GM21447 (cell line): ENCODE data around the gene PIK3C2G.
"Not testable (repeated sequence)": the region's sequence is repeated elsewhere in the genome, so short reads cannot be mapped to it uniquely, and the experiment has no call there.

Experiments used
- ATAC-seq: cut with Tn5 transposase; IDR thresholded peaks from one replicate; pipeline ENCODE4 v1.9.1; 2021; ENCODE audit not compliant: unreplicated experiment

PIK3C2G gene, protein sequence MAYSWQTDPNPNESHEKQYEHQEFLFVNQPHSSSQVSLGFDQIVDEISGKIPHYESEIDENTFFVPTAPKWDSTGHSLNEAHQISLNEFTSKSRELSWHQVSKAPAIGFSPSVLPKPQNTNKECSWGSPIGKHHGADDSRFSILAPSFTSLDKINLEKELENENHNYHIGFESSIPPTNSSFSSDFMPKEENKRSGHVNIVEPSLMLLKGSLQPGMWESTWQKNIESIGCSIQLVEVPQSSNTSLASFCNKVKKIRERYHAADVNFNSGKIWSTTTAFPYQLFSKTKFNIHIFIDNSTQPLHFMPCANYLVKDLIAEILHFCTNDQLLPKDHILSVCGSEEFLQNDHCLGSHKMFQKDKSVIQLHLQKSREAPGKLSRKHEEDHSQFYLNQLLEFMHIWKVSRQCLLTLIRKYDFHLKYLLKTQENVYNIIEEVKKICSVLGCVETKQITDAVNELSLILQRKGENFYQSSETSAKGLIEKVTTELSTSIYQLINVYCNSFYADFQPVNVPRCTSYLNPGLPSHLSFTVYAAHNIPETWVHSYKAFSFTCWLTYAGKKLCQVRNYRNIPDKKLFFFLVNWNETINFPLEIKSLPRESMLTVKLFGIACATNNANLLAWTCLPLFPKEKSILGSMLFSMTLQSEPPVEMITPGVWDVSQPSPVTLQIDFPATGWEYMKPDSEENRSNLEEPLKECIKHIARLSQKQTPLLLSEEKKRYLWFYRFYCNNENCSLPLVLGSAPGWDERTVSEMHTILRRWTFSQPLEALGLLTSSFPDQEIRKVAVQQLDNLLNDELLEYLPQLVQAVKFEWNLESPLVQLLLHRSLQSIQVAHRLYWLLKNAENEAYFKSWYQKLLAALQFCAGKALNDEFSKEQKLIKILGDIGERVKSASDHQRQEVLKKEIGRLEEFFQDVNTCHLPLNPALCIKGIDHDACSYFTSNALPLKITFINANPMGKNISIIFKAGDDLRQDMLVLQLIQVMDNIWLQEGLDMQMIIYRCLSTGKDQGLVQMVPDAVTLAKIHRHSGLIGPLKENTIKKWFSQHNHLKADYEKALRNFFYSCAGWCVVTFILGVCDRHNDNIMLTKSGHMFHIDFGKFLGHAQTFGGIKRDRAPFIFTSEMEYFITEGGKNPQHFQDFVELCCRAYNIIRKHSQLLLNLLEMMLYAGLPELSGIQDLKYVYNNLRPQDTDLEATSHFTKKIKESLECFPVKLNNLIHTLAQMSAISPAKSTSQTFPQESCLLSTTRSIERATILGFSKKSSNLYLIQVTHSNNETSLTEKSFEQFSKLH (N-terminal part only)

DNA sequence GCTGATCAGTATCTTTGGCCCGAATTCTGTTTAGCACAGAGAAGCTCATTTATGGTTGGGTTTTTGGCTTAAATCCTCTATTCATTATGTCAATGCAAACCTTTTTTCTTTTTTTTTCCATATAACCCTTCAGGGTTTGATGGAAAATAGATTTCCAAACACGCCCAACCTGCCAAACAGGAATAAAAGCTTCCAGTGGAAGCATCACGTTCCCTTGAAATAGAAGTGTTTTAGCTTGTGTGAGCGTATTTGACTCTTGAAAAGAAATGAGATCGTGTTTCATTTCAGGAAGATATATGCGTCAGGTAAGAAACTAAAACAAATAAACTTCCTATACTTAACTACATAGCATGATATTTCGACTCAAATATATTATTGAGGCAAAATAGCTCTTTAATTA lies at the start of gene PIK3C2G:
Gene PIK3C2G, plus strand, starts transcription at position 246 of the 400 bp plus-strand sequence. CDS start 20,564 bp downstream, outside the sequence.
- no peak for ATAC-seq

DNA sequence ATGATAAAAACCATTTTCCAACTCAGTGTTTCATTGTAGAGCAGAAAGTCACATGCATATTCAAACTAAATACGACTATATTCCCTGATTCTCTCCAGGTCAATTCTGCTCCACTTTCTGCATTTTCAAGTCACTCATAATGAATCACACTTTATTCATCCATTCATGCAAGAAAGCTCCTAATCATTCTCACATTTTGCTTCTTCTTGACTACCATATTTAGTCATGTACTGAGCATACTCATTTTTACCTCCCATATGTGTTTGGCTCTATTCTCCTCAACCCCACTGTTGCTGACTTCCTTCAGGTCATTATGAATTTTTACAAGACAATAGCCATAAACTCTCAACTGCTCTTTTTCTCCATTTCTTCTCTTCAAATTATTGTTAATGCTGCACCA lies 43.4 kb upstream of the PIK3C2G start:
- no peak for ATAC-seq

DNA sequence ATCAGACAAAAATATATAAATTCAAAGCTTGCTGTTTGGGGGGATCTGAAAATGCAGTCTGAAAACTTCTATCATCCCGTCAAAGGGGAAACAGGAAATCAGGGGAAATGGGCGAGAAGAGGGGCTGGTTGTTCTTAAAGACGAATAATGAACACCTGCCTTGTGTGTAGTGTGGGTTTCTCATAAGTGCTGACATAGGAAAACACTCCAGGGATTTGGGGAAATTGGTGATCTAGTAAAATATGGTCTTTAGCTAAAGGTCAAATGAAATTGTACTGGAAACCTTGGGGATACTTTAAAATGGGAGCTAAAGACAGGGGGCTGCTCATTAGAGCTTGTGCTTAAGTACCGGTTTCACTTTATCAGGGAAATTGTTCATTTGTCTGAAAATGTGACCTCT lies 39.6 kb upstream of the PIK3C2G start:
- no peak for ATAC-seq

DNA sequence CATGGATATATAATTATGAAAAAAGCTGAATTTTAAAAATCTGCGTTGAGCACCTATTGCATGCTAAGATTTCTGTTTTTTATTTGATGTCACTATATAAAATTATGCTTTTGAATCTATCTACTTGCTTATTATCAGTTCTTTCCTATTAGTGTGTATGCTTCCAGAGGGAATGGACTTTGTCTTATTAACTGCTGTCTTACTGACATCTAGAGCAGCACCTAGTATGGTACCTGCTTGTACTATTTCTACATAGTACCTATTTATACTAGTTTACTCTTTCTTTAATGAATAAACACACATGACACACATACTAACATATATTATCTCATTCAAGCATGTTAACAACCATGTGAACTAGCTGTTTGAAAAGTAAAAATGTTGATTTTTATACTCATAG lies 38.6 kb upstream of the PIK3C2G start:
- no peak for ATAC-seq

DNA sequence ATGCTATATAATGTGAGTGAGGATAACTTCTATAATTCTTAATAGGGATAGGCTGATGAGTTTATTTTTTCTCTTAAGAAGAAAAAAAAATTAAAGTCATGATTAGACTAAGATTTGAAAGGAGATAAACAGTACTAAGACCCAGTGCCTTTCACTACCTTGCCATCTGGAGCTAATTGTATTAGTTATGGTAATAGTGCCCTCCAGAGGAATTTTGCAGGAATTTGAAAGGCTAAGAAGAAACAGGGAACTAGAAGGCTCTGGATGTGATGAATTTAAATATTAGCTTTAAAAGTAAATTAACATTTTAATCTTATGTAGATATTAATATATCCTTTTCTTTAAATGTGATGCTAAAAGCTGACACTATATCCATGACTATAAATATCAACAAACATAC lies 36.6 kb upstream of the PIK3C2G start:
- no peak for ATAC-seq

DNA sequence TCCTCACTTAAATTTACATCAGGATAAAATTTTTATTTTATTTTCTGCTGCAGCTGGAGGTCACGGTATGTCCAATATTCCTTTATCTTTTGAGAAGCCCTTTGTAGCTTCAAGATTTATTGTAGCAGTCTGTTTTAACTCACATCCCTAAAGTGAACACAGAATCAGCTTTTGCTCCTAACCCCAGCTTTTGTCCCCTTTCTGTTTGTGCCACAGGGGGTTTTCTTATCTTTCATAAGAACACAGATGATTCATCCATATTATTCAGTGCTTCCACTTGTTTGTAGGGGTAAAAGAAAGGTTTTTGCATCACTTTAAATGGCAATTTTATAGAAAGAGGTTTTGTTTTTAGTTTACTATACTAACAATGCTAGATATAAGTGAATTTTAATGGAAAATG lies 21.8 kb upstream of the PIK3C2G start:
- ATAC-seq = no peak

DNA sequence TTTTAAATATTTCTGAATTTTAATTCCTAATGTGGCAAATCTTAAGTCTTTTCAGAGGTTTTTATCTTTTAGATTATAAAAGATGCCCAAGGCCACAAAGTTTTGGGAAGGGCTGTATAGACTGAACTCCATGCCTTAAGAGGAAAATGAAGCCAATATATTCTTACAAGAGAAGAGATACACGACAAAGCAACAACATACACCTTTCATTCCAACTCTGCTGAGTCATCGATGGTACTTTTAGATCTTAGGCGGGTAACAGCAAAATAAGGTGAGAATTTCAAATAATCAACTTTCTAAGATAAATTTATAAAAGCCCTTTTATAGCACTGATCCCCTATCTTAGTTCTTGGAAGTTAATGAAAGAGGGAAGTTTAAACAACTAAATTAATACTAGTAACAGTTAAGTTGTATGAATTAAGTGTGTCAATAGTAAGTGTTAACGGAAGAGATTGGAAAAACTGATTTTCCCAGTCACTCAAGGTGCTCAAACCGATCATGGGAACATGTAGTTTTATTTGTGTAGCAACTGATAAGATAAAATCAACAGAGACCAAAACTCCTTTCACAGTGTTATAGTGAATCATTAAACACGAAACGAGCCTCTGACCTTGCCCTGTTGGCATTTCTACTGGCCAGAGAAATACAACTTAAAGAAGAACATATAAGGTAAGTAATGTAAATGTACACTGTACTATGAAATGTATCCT lies 18.8 kb upstream of the PIK3C2G start:
- no peak for ATAC-seq

DNA sequence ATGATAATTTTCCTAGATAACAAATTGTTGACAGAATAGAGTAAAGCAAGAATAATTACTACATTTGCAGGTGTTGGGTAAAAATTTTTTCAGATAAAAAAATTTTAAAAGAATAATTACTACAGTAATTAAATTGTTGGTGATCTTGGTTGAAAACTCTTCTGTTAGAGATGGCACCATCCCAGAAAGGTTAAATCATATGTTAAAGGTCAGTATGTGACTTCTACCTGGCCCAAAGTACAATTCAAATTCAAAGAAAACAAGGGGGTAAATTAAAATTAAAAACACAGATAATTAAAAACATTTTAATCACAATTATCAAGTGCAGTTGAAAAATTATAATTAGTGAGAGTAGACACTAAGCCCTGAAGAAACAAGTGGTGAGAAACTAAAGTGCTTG lies 18.1 kb upstream of the PIK3C2G start:
- ATAC-seq = no peak

DNA sequence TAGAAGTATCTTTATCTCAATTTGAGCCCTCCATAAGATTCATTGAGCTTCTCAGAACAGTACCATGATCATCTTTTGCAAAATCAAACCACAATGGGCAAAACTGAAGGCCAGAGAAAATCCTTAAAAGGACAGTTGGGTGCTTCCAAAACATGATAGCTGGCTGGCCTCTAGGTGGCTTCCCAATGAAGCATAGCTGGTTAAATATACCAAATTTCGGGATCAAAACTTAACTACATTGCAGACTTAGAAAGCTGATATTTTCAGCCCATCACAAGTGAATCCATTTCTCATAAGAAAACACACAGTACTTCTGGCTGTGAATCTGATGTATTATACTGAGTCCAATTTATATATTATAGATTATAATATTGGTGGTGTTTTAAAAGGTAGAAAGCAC lies 15.3 kb upstream of the PIK3C2G start:
- no peak for ATAC-seq

DNA sequence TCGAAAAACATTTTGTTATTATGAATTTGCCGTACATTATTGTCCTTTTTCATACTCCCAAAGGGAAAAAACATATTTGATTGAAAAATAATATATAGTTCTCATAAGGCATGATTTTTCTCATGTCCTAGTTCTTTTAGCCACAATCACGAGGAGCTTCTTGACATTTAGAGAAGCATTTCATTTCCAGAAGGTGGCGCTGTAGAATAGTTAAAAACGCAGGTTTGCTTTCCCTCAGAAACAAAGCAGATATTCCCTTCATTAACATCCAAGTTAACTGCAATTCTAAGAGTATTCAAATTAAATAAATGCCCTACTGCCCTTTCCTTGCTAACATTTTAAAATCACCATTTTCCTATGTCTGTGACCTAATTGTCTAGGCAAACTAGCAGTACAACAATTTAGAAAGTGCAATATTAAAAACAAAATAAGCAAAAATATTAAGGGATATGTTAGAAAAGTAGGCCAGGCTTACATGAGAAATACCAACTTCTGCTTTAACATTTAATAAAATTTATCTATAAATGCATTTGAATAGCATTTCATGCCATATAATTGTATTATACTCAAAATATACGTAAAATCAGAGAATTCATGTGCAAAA lies 10.9 kb upstream of the PIK3C2G start:
- no peak for ATAC-seq

DNA sequence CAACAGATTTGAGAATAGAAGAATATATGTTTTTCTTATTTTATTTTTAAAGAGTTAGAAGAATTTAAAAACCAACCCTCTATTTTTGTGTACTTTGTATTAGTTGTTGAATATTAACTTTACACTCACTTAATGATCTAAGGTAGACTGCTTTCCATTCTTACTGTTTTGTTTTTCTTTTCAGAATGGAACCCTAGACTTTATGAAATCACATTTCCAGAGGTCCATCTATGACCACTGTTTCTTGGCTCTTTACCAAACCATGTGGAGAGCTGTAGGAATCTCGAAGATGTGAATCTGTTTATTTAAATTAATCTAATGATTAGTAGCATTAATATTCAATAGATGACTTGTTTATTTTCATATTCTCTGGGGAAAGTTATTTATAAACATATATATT lies 7.2 kb upstream of the PIK3C2G start:
- ATAC-seq = no peak

DNA sequence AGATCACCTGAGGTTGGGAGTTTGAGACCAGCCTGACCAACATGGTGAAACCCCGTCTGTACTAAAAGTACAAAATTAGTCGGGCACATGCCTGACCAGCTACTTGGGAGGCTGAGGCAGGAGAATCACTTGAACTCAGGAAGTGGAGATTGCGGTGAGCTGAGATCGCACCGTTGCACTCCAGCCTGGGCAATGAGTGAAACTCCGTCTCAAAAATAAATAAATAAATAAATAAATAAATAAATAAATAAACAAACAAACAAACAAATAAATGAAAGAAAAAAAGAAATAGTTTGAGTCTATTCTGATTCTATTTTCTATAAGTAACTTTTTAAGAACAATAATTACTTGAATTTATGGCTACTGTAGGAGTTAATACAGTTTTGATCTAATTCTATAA lies 6.3 kb upstream of the PIK3C2G start:
- not testable (repeated sequence) for ATAC-seq

DNA sequence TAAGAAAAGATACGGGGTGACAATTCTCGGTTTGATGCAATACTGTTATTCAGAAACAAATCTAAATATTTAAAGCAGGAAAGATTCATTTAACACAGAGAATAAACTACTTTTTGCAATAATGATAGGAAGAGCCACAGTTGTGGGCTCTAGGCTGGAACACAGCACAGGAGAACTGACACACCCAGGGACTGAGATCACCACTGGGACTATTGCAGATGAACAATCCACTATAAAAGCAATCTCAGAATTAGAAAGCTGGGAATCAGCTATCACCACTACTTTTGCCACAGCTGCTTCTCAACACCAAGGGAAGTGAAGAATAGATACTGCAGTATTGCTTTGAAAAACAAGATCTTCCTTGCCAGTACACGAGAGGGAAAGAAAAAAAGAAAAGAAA lies 4.1 kb upstream of the PIK3C2G start:
- no peak for ATAC-seq

DNA sequence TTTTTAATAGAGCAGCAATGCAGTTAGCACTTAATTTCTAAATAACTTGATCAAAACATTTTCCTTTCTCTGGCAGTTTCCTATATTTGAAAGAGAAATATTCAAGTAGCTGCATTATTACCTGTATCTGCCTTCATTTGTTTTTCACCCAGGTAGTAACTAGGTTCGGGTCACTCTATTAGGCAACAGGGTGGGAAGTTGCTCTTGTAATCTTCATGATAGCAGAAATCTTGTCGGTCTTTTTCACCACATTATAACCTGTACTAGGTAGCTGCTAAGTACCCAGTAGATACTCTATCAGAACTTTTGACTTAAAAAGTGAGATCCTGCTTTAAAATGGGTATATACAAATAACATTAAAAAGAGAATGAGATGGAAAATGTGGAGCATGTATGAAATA lies 2.4 kb upstream of the PIK3C2G start:
- ATAC-seq = no peak

DNA sequence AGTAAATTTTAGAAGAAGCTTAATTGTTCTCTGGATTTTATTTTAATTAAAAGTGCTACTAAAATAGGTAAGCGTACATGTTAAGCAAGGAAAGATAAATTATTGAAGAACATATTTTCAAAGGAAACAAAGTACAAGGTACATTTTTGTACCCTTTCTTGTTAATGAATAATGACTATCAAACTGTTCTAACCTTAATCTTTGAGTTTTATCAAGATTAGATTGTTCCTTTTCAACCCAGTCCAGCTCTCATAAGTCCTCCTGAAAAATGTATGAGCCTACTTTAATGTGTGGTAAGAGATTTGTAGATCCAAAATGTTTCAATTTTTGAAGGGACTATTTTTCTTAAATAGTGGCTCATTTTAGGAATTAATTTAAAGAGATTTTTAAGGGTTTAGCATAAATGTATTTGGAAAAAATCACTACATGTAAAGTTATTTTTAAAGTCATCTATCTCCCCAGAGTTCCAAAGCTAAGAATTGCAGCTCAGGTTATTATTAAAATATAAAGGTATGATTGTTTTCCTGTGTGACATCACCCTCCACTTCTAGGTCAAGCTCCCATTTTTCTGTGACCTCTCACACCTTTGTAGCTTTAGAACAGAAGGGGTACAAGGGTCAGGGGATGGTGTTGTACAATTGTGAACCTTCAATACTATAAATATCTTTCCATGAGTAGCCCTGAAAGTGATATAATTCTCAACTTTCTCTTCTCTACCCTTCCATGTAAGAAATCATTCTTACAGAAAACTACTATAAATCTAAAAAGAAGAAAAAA lies 1.2 kb upstream of the PIK3C2G start:
- no peak for ATAC-seq

DNA sequence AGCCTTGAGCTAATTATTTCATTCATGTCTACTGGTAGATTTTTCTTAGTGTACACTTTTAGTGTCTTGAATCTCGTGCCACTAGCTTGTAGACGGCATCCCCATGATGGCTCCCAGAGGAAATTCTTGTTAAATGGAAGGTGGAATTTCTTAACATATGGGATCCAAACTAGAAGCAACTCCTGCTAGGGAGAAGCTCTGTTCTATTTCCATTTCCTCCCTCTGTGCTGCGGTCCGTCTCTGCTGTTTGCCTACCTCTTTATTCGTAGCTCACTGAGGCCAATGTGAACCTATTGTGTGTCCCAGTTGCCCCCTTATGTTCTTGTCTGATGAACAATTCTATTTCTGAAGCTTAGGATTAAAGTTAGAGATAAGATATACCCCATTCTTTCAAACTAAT lies 588 bp downstream of the PIK3C2G start:
- ATAC-seq = no peak

DNA sequence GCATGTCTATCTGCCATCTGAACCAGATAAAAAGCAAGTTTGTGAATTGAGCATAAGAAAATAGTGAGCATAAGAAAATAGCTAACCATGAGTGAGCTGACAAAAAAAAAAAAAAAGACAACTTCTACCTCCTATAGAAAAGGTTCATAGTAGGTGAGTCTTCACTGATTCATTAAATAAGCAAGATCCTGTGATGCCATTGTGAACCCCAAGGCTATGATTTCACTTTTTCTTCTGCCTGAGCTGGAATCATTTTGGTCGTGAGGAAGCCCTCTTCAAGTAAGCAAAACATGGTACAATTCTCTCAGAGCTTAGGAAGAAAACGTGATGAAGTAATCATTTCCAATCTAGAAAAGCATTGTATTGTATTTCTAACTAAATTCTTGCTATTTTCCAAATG lies 1.2 kb downstream of the PIK3C2G start:
- ATAC-seq = no peak

DNA sequence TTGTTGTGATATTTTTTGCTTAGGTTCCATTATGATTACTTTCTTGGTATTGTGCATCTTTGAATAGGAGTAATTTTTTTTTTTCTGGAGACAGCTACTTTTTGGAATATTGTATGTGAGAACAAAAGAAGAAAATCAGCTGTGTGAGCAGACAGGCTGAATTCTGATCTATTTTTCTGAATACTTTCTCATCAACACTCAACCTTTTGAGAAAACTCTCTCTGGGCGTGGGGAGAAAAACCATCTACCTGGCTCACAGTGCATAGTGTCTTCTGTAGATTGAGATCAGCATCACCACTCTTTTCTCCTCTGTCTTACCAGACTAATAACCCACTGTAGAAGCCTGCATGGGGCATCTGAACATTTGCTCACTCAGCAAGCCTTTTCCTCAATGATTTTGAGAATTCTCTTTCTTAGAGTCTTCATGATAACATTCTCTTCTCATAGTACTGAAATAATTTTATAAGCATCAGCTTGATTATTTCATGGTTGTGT lies 3.3 kb downstream of the PIK3C2G start:
- no peak for ATAC-seq

DNA sequence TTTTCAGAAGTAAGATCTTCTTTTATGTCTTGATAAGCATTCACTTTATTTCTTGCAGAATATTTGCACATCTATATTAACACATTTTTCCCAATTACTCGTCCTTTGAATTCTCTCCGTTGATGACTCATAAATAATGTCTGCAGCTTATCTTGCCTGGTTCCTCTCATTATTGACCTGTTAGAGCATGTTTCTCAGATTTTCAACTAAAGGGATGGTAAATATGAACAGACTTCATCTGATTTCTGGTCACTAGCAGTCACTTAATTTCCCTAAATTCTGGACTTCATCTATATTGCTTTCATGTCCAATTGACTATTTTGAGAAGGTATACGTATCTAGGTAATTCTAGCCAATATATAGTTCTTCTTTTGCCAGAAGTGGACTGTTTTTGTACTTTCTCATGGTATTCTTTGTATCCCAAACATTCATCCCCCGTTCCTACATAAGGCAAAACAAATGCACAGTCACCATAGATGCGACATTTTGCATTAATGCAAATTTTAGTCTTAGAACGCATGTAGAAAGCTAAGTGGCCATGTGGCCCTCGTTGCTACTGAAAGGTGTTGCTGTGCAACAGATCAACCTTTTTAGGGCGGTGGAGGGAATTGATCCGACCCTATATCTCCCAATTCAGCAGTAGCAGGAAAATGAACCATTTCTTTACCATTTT lies 6.2 kb downstream of the PIK3C2G start:
- no peak for ATAC-seq
